BJ (cell line): ENCODE measurements around the gene LHPP. TPM values are rescaled to one million over a fixed set of nuclear protein-coding genes. Genes with fewer than 3 reads are reported as not detected.

Source experiments
- CTCF ChIA-PET: fragments of 350-600 bp; formaldehyde crosslinking; extraction: SDS; loops from one replicate; lab custom pipeline; 2021; ENCODE audit warnings: antibody characterized with exemption, inconsistent platforms; lab: Yijun Ruan, JAX
- POLR2A ChIA-PET: fragments of 300-600 bp; sonication (Branson Sonifier 250); formaldehyde crosslinking; extraction: SDS; loops from one replicate; lab custom pipeline; 2021; ENCODE audit warnings: antibody characterized with exemption; lab: Charles Lee
- DNase-seq: peaks from one replicate; pipeline ENCODE4 v3.0.0-alpha.2; 2011; ENCODE audit warnings: low read depth
- H3K27me3 ChIP-seq: 2 replicates; pipeline ENCODE4 v1.6.0; 2011; ENCODE audit warnings: low read length; ENCODE audit not compliant: control insufficient read depth, insufficient read depth
- H3K36me3 ChIP-seq: 2 replicates; pipeline ENCODE4 v1.5.1; 2011; ENCODE audit warnings: low read length; ENCODE audit not compliant: control insufficient read depth, insufficient read depth
- H3K4me3 ChIP-seq: 2 replicates; pipeline ENCODE4 v1.5.1; 2011; ENCODE audit warnings: low read depth, mild to moderate bottlenecking, control low read depth, low read length
- polyA plus RNA-seq: library from polyadenylated mRNA; depleted of rRNA; stranded (reverse); fragments of >200 nt; gene quantifications from 2 replicates; pipeline ENCODE4 v1.2.3, GENCODE V29; 2011; rRNA removed
- TF ChIP-seq, protein P1 (sequence below): IDR thresholded peaks from 2 replicates; pipeline ENCODE4 v1.5.1; 2011; ENCODE audit warnings: low read depth, mild to moderate bottlenecking, control low read depth, inconsistent platforms, low read length, moderate library complexity; ENCODE audit not compliant: insufficient read depth

Gene LHPP
- polyA plus RNA-seq, 1 experiment, result 23.8 TPM

DNA sequence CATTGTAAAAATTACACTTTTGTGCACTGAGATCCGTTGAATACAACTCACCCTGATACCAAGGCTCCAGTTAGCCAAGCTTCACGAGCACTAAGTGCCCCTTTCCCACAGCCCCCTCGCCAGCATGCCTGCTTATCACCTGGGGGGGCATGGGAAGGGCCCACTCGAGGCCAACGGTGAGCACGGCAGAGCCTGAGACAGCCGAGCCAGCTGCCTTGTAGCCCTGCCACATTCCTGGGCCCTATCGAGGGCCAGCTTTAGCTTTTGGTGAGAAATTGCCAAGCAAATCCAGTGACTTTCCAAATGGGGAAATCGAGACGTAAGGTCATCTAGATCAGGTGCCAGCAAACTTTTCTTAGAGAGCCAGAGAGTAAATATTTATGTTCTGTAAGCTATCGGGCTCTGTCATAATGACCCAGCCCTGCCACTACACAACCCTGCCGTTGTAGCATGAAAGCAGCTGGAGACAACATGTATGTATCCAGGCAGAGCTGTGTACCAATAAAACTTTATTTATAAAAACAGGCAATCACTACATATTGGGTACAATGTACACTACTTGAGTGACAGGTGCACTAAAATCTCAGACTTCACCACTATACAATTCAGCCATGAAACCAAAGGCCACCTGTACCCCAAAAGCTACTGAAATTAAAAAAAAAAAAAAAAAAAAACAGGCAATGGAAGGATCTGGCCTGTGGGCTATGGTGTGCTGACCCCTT is 198.9 kb downstream of the LHPP start:
- ChIA-PET POLR2A (interaction anchor here (0.6 kb wide), 1 partner anchor 199 kb away, joined by 3 read pairs; the partner anchor contains the start of gene LHPP), CTCF (interaction anchor here (0.7 kb wide), 1 partner anchor 12 kb away, joined by 4 read pairs; no protein-coding TSS in a partner anchor)
- TF ChIP-seq, protein P1, sequence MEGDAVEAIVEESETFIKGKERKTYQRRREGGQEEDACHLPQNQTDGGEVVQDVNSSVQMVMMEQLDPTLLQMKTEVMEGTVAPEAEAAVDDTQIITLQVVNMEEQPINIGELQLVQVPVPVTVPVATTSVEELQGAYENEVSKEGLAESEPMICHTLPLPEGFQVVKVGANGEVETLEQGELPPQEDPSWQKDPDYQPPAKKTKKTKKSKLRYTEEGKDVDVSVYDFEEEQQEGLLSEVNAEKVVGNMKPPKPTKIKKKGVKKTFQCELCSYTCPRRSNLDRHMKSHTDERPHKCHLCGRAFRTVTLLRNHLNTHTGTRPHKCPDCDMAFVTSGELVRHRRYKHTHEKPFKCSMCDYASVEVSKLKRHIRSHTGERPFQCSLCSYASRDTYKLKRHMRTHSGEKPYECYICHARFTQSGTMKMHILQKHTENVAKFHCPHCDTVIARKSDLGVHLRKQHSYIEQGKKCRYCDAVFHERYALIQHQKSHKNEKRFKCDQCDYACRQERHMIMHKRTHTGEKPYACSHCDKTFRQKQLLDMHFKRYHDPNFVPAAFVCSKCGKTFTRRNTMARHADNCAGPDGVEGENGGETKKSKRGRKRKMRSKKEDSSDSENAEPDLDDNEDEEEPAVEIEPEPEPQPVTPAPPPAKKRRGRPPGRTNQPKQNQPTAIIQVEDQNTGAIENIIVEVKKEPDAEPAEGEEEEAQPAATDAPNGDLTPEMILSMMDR, result no peak
- H3K36me3 ChIP-seq, result 0 out of 2 replicates have a peak, but pooled peaks cover 1% of the 10 kb centered on the region
- no peaks in the 10 kb centered on the region for H3K27me3 ChIP-seq
- H3K4me3 ChIP-seq, result no peak overlapping the region
- DNase-seq, result no peak

DNA sequence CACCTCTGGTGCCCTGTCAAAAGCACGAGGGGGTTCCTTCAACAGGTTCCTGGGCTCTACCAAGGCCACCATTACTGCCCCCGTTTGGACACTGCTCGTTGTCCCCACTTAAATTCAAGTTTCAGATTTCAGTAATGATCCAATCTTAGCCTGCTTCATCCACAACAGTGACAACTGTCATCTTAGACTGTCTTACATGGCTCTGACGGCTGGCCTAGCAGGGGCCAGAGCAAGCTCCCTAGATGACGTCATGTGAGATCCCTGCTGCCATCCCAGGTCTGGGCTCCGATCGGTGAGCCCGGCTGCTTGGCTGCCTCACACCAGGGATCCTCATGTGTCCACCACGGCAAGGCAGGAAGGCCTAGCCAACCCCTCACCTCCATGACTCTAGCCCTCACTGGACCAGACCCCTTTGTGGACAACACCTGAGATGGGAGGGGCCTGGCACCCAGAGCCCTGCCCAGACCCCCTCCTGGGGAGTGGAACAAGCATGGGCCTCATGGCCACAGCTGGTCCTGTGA is 200.1 kb downstream of the LHPP start:
- H3K36me3 ChIP-seq, result peaks cover 2% of the 10 kb centered on the region
- POLR2A ChIA-PET, result no interaction called here
- H3K27me3 ChIP-seq, result no peaks in the 10 kb centered on the region
- CTCF ChIA-PET, result no interaction called here
- TF ChIP-seq, protein P1, result no peak
- H3K4me3 ChIP-seq, result no peak overlapping the region
- no peak for DNase-seq

DNA sequence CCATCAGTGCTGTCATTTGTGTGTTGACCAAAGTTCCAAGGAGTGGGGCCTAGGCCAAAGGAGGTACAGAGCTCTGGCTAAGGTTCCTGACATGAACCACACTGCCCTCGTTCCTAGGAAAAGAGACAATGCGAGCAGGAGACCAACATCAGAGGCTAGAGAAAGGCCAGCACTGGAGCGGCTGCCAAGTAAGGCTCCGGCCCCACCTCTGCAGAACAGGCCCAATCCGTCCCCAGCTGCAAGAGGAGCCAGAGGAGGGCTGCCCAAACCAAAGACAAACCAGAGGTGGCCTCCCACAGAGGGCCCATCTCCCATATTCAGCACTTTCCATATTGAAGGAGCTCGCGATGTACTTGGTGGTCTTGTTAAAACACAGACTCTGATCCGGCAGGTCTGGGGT is 201.6 kb downstream of the LHPP start:
- Histone ChIP-seq H3K36me3 (peaks cover 2% of the 10 kb centered on the region), H3K4me3 (no peak overlapping the region), H3K27me3 (no peaks in the 10 kb centered on the region)
- ChIA-PET CTCF (interaction anchor here (0.9 to 1.3 kb wide), 2 partner anchors 13 to 14 kb away, joined by 4 read pairs; no protein-coding TSS in a partner anchor), POLR2A (no interaction called here)
- TF ChIP-seq, protein P1, result no peak
- DNase-seq, result no peak

Other genes with a start within 250 kb of the LHPP start
- gene OAT, start 42.9 kb upstream of the LHPP start, polyA plus RNA-seq, result 112 and 179 TPM in 2 replicates
- gene NKX1-2, start 11.8 kb upstream of the LHPP start, polyA plus RNA-seq, result not detected in 2 replicates